ENCODE results near the gene TTF1. TPM values are rescaled to one million over a fixed set of nuclear protein-coding genes. Genes with fewer than 3 reads are reported as not detected.

Gene TTF1
- total RNA-seq, 1 experiment from 2014 or later: 26.9 TPM

DNA sequence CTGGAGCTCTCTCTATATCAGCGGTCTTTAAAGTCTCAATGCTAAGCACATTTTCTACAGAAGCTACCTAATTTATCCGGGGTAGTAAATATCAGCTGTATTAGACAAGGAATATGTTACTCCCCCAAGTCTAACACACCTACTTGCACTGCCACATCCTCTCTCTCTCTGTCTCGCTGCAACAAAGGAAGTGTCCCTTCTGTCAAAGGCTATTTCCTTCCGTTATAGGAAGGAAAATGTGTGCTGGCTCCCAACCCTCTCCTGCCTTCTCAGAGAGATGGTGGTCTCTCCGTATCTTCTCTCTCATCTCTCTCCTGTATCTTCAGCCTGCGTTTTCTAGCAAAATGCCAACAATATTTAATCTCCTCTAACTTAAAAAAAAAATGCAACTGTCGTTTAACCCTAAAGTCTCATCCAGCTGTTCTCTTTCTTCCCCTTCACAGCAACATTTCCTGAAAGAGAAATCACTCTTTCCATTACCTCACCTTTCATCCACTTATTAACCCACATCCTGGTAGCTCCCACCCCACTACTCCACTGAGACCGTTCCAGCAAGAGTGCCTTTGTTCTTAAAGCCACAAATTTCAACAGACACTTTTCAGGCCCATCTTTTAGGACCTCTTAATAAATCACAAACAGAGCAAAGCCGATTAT lies 2.3 kb downstream of the TTF1 start:
- H3K23ac ChIP-seq (ENCODE audit: insufficient read length, low read depth, low read length): no peak overlapping the region
- H3K79me1 ChIP-seq (ENCODE audit: insufficient read depth, low read depth, low read length, poor library complexity, severe bottlenecking): peaks cover 6% of the 10 kb centered on the region

More for the DNA sequence above, 2.3 kb downstream of the TTF1 start:
- no peaks in the 10 kb centered on the region for H4K20me1 ChIP-seq (ENCODE audit: control insufficient read depth, insufficient read depth, insufficient read length)
- peaks cover 3% of the 10 kb centered on the region; the same call in 1 of the 2 replicates for H3K4me1 ChIP-seq (ENCODE audit: insufficient read depth, low read length)
- H3K4ac ChIP-seq (ENCODE audit: low read depth, low read length): no peak overlapping the region
- H2BK12ac ChIP-seq (ENCODE audit: insufficient read length, low read depth, low read length): no peak overlapping the region
- H3K4me3 Mint-ChIP-seq: peak overlapping the region; percentile 34 to 87; a peak in 4 of 5 replicates
- no peak overlapping the region for H3K56ac ChIP-seq (ENCODE audit: insufficient read length, low read depth, low read length)
- H3K9me3 ChIP-seq (ENCODE audit: control insufficient read depth, low read depth, low read length): no peaks in the 10 kb centered on the region
- no peak overlapping the region for H3T11ph ChIP-seq (ENCODE audit: low read length)
- H2AK5ac ChIP-seq (ENCODE audit: insufficient read length, low read length): no peak overlapping the region
- WGBS (ENCODE audit: extremely low coverage, insufficient read length, low lambda C conversion rate): no CpG with 5 or more reads among the region's 9 CpGs
- peaks cover 23 to 47% (median 36%) of the 10 kb centered on the region in 3 experiments for H3K36me3 Mint-ChIP-seq (ENCODE audit: insufficient read depth in 1 of 3, low read depth in 3 of 3)
- no peak overlapping the region for H2AFZ ChIP-seq (ENCODE audit: low read length)
- H2BK120ac ChIP-seq (ENCODE audit: low read depth, low read length, poor library complexity, severe bottlenecking): no peak overlapping the region
- no peak overlapping the region for H4K91ac ChIP-seq (ENCODE audit: insufficient read length, low read depth, low read length)
- no peaks in the 10 kb centered on the region; a peak in 1 of 5 replicates for H3K9me3 Mint-ChIP-seq
- TF ChIP-seq, protein P1, sequence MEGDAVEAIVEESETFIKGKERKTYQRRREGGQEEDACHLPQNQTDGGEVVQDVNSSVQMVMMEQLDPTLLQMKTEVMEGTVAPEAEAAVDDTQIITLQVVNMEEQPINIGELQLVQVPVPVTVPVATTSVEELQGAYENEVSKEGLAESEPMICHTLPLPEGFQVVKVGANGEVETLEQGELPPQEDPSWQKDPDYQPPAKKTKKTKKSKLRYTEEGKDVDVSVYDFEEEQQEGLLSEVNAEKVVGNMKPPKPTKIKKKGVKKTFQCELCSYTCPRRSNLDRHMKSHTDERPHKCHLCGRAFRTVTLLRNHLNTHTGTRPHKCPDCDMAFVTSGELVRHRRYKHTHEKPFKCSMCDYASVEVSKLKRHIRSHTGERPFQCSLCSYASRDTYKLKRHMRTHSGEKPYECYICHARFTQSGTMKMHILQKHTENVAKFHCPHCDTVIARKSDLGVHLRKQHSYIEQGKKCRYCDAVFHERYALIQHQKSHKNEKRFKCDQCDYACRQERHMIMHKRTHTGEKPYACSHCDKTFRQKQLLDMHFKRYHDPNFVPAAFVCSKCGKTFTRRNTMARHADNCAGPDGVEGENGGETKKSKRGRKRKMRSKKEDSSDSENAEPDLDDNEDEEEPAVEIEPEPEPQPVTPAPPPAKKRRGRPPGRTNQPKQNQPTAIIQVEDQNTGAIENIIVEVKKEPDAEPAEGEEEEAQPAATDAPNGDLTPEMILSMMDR (conservative IDR thresholded peaks at IDR 0.05): no peak
- no peak overlapping the region for H4K8ac ChIP-seq (replicated peaks; ENCODE audit: insufficient read length, low read depth, low read length)
- no peak overlapping the region for H3K27ac ChIP-seq (ENCODE audit: insufficient read length, low read depth, low read length)
- peaks cover 9% of the 10 kb centered on the region; the same call in 1 of the 2 replicates for H3K79me2 ChIP-seq (ENCODE audit: insufficient read depth, low read length)
- no peak overlapping the region for H4K5ac ChIP-seq (ENCODE audit: insufficient read length, low read depth, low read length)
- H2BK20ac ChIP-seq (ENCODE audit: low read depth, low read length, poor library complexity, severe bottlenecking): no peak overlapping the region
- H3K14ac ChIP-seq (ENCODE audit: insufficient read depth, low read length): no peak overlapping the region
- peak overlapping the region in 1 of 3 experiments; percentile 36; a peak in 1 of 7 replicates for H3K27ac Mint-ChIP-seq
- no peaks in the 10 kb centered on the region; the same call in 1 of the 2 replicates for H3K27me3 ChIP-seq (ENCODE audit: insufficient read depth, low read length)
- H3K23me2 ChIP-seq (ENCODE audit: insufficient read length, low read depth, low read length, poor library complexity, severe bottlenecking): no peaks in the 10 kb centered on the region
- H2BK15ac ChIP-seq (ENCODE audit: low read depth, low read length): no peak overlapping the region
- no peak overlapping the region for H3K18ac ChIP-seq (ENCODE audit: insufficient read length, low read depth, low read length)
- no peak overlapping the region for H3K4me2 ChIP-seq (ENCODE audit: insufficient read depth, insufficient read length, low read length)
- H3K27me3 Mint-ChIP-seq (ENCODE audit: low read depth): peaks cover 11% of the 10 kb centered on the region
- DNase-seq: no peak
- H3K9ac ChIP-seq (ENCODE audit: extremely low read depth, insufficient read length, low read length): no peak overlapping the region
- no peak overlapping the region for H2BK5ac ChIP-seq (ENCODE audit: insufficient read length, low read length)
- H3K4me1 Mint-ChIP-seq: peaks cover 13 to 14% of the 10 kb centered on the region in 2 experiments
